H9 (cell line): ENCODE measurements around the gene PRSS50. TPM values are rescaled to one million over a fixed set of nuclear protein-coding genes. Genes with fewer than 3 reads are reported as not detected.

ENCODE experiments used
- DNase-seq: peaks from one replicate; pipeline ENCODE4 v3.0.0-alpha.2; 2017
- H2AFZ ChIP-seq: one replicate; pipeline ENCODE4 v1.6.1; 2013; ENCODE audit warnings: mild to moderate bottlenecking, low read length, control low read depth, moderate library complexity
- H2AK5ac ChIP-seq: 2 replicates; pipeline ENCODE4 v1.6.1; 2013; ENCODE audit warnings: low read length, control low read depth, mixed read lengths; ENCODE audit not compliant: insufficient read length
- H2BK120ac ChIP-seq: one replicate; pipeline ENCODE4 v1.6.1; 2013; ENCODE audit warnings: low read depth, mild to moderate bottlenecking, low read length, control low read depth, inconsistent platforms; ENCODE audit not compliant: poor library complexity, severe bottlenecking
- H2BK12ac ChIP-seq: 2 replicates; pipeline ENCODE4 v1.6.1; 2013; ENCODE audit warnings: low read length, control low read depth, mixed read lengths, low read depth; ENCODE audit not compliant: insufficient read length
- H2BK15ac ChIP-seq: 2 replicates; pipeline ENCODE4 v1.6.1; 2013; ENCODE audit warnings: low read depth, low read length, control low read depth
- H2BK20ac ChIP-seq: one replicate; pipeline ENCODE4 v1.6.1; 2013; ENCODE audit warnings: low read depth, mild to moderate bottlenecking, low read length, control low read depth, inconsistent platforms; ENCODE audit not compliant: poor library complexity, severe bottlenecking
- H2BK5ac ChIP-seq: 2 replicates; pipeline ENCODE4 v1.6.1; 2013; ENCODE audit warnings: low read length, control low read depth, mixed read lengths; ENCODE audit not compliant: insufficient read length
- H3K14ac ChIP-seq: 2 replicates; pipeline ENCODE4 v1.6.1; 2013; ENCODE audit warnings: low read length, control low read depth; ENCODE audit not compliant: insufficient read depth
- H3K18ac ChIP-seq: 2 replicates; pipeline ENCODE4 v1.6.1; 2013; ENCODE audit warnings: low read depth, mild to moderate bottlenecking, mixed read lengths, low read length, control low read depth; ENCODE audit not compliant: insufficient read length
- H3K23ac ChIP-seq: 2 replicates; pipeline ENCODE4 v1.6.1; 2013; ENCODE audit warnings: low read length, control low read depth, mixed read lengths, low read depth; ENCODE audit not compliant: insufficient read length
- H3K23me2 ChIP-seq: 2 replicates; pipeline ENCODE4 v1.6.1; 2013; ENCODE audit warnings: low read depth, mild to moderate bottlenecking, mixed read lengths, low read length, control low read depth; ENCODE audit not compliant: insufficient read length, poor library complexity, severe bottlenecking
- H3K27ac ChIP-seq: 2 replicates; pipeline ENCODE4 v1.5.1; 2013; ENCODE audit warnings: low read length, control low read depth, mixed read lengths, low read depth; ENCODE audit not compliant: insufficient read length
- H3K27me3 ChIP-seq: 2 replicates; pipeline ENCODE4 v1.6.1; 2013; ENCODE audit warnings: low read length, control low read depth, inconsistent platforms; ENCODE audit not compliant: insufficient read depth
- H3K4ac ChIP-seq: 2 replicates; pipeline ENCODE4 v1.6.1; 2013; ENCODE audit warnings: low read depth, mild to moderate bottlenecking, control low read depth, inconsistent platforms, low read length, moderate library complexity
- H3K4me1 ChIP-seq: 2 replicates; pipeline ENCODE4 v1.6.1; 2013; ENCODE audit warnings: low read length, control low read depth, inconsistent platforms; ENCODE audit not compliant: insufficient read depth
- H3K4me2 ChIP-seq: 2 replicates; pipeline ENCODE4 v1.6.1; 2013; ENCODE audit warnings: low read length, control low read depth, mixed read lengths; ENCODE audit not compliant: insufficient read length, insufficient read depth
- H3K56ac ChIP-seq: 2 replicates; pipeline ENCODE4 v1.6.1; 2013; ENCODE audit warnings: low read depth, mild to moderate bottlenecking, mixed read lengths, low read length, control low read depth; ENCODE audit not compliant: insufficient read length
- H3K79me1 ChIP-seq: 2 replicates; pipeline ENCODE4 v1.6.1; 2013; ENCODE audit warnings: low read depth, mild to moderate bottlenecking, moderate library complexity, low read length, control low read depth, inconsistent platforms; ENCODE audit not compliant: insufficient read depth, poor library complexity, severe bottlenecking
- H3K79me2 ChIP-seq: 2 replicates; pipeline ENCODE4 v1.6.1; 2013; ENCODE audit warnings: low read length, control low read depth, inconsistent platforms; ENCODE audit not compliant: insufficient read depth
- H3K9ac ChIP-seq: 2 replicates; pipeline ENCODE4 v1.6.1; 2013; ENCODE audit warnings: low read length, control low read depth, mixed read lengths; ENCODE audit not compliant: insufficient read length; ENCODE audit errors: extremely low read depth
- H3K9me3 ChIP-seq: one replicate; pipeline ENCODE4 v1.6.1; 2013; ENCODE audit warnings: low read depth, low read length, inconsistent platforms; ENCODE audit not compliant: control insufficient read depth
- H3T11ph ChIP-seq: one replicate; pipeline ENCODE4 v1.6.1; 2013; ENCODE audit warnings: mild to moderate bottlenecking, low read length, control low read depth, inconsistent platforms
- H4K20me1 ChIP-seq: one replicate; pipeline ENCODE4 v1.6.1; 2013; ENCODE audit not compliant: control insufficient read depth, insufficient read length, insufficient read depth
- H4K5ac ChIP-seq: 2 replicates; pipeline ENCODE4 v1.6.1; 2013; ENCODE audit warnings: low read depth, mild to moderate bottlenecking, mixed read lengths, low read length, control low read depth; ENCODE audit not compliant: insufficient read length
- H4K8ac ChIP-seq: replicated peaks from 2 replicates; pipeline ENCODE4 v1.6.1; 2013; ENCODE audit warnings: low read length, control low read depth, mixed read lengths, low read depth; ENCODE audit not compliant: insufficient read length
- H4K91ac ChIP-seq: 2 replicates; pipeline ENCODE4 v1.6.1; 2013; ENCODE audit warnings: low read depth, mild to moderate bottlenecking, moderate library complexity, mixed read lengths, low read length, control low read depth; ENCODE audit not compliant: insufficient read length
- H3K27ac Mint-ChIP-seq, 3 experiments: 2 replicates in 2 of 3; 3 replicates in 1 of 3; pipeline ENCODE4 v1.8.0; 2020 to 2021; ENCODE audit warnings: mixed read lengths in 3 of 3, mild to moderate bottlenecking in 1 of 3, moderate library complexity in 1 of 3
- H3K27me3 Mint-ChIP-seq: 2 replicates; pipeline ENCODE4 v1.8.0; 2021; ENCODE audit warnings: low read depth, mild to moderate bottlenecking, moderate library complexity, mixed read lengths
- H3K36me3 Mint-ChIP-seq, 3 experiments: 2 replicates in 2 of 3; 3 replicates in 1 of 3; pipeline ENCODE4 v1.8.0; 2020 to 2021; ENCODE audit warnings: low read depth in 3 of 3, mixed read lengths in 3 of 3; ENCODE audit not compliant: insufficient read depth in 1 of 3
- H3K4me1 Mint-ChIP-seq, 2 experiments: 2 replicates each; pipeline ENCODE4 v1.8.0; 2020; ENCODE audit warnings: mixed read lengths in 2 of 2
- H3K4me3 Mint-ChIP-seq, 2 experiments: 2 replicates in 1 of 2; 3 replicates in 1 of 2; pipeline ENCODE4 v1.8.0; 2020 to 2021; ENCODE audit warnings: mild to moderate bottlenecking in 2 of 2, mixed read lengths in 2 of 2, moderate library complexity in 1 of 2
- H3K9me3 Mint-ChIP-seq, 2 experiments: 2 replicates in 1 of 2; 3 replicates in 1 of 2; pipeline ENCODE4 v1.8.0; 2020; ENCODE audit warnings: mild to moderate bottlenecking in 2 of 2, mixed read lengths in 2 of 2, moderate library complexity in 1 of 2
- CTCF ChIP-seq: fragments of 200-600 bp; sonication (generic); conservative IDR thresholded peaks from 3 replicates; pipeline ENCODE4 v1.8.0; 2021; ENCODE audit warnings: antibody characterized with exemption, mild to moderate bottlenecking
- WGBS: extraction: QIAGEN DNeasy Blood & Tissue Kit; methylation state at CpG from one replicate; pipeline ENCODE4 v1.1.7; 2013; ENCODE audit warnings: missing lambda C conversion rate, low lambda C conversion rate, mixed read lengths; ENCODE audit not compliant: insufficient read length; ENCODE audit errors: extremely low coverage; 5-methylcytosine and 5-hydroxymethylcytosine counted together
- total RNA-seq: library from RNA; stranded (reverse); gene quantifications from 2 replicates; pipeline ENCODE4 v1.2.1, GENCODE V29; 2021

The PRSS50 gene
- total RNA-seq, 1 experiment from 2014 or later: 0.24 TPM

DNA sequence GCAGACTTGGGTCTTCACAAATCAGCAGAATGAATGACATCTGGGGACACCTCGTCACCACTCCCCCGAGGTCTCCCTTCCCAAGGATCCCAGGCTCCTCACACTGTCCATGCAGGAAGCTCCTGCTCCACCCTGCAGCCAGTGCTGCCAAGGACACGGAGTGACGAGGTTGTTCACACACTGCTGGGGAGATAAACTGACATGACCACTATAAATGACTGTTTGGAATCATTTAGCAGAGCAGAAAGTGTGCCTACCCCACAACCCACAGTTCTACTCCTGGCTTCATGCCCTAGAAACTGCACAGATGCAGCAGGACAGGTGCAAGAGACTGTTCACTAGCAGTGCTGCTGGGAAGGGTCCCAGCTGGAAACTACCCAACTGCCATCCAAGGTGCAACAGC is 19.7 kb upstream of the PRSS50 start:
- H2BK120ac ChIP-seq: no peak overlapping the region
- H2BK12ac ChIP-seq: no peak overlapping the region
- no peaks in the 10 kb centered on the region for H3K9me3 ChIP-seq
- H3K27me3 ChIP-seq: no peaks in the 10 kb centered on the region
- no peak overlapping the region for H2BK15ac ChIP-seq
- no peak overlapping the region for H3K4me2 ChIP-seq
- no CpG with 5 or more reads among the region's 4 CpGs for WGBS
- no peak overlapping the region for H4K91ac ChIP-seq
- no peaks in the 10 kb centered on the region for H3K23me2 ChIP-seq
- Mint-ChIP-seq H3K27ac (peak overlapping the region in 1 of 3 experiments; percentile 67; a peak in 1 of 7 replicates), H3K36me3 (no peaks in the 10 kb centered on the region; a peak in 1 of 7 replicates), H3K4me1 (no peaks in the 10 kb centered on the region), H3K9me3 (no peaks in the 10 kb centered on the region), H3K4me3 (no peak overlapping the region), H3K27me3 (peaks cover 4% of the 10 kb centered on the region)
- no peak overlapping the region for H2AFZ ChIP-seq
- no peak overlapping the region for H2AK5ac ChIP-seq
- H4K5ac ChIP-seq: no peak overlapping the region
- no peaks in the 10 kb centered on the region for H3K79me2 ChIP-seq
- H3K9ac ChIP-seq: no peak overlapping the region
- H3T11ph ChIP-seq: no peak overlapping the region
- no peak overlapping the region for H2BK20ac ChIP-seq
- H3K18ac ChIP-seq: no peak overlapping the region
- H3K27ac ChIP-seq: no peak overlapping the region
- no peaks in the 10 kb centered on the region for H3K4me1 ChIP-seq
- no peak for TF ChIP-seq CTCF
- no peak for DNase-seq
- no peak overlapping the region for H3K23ac ChIP-seq
- H3K79me1 ChIP-seq: no peaks in the 10 kb centered on the region
- H2BK5ac ChIP-seq: no peak overlapping the region
- no peak overlapping the region for H4K8ac ChIP-seq
- H3K4ac ChIP-seq: no peak overlapping the region
- H4K20me1 ChIP-seq: no peaks in the 10 kb centered on the region
- H3K14ac ChIP-seq: no peak overlapping the region
- H3K56ac ChIP-seq: no peak overlapping the region
